GM23338 (cell line): Measurements from ENCODE around the gene OCEL1.

ENCODE experiments used
- CREB1 ChIP-seq: fragments of 250-450 bp; sonication (Bioruptor Pico); IDR thresholded peaks from 2 replicates; pipeline ENCODE4 v1.5.0; 2020; ENCODE audit warnings: low read depth, mild to moderate bottlenecking, moderate library complexity
- CTCF ChIP-seq, 2 experiments: fragments of 200-600 bp in 1 of 2; sonication (generic) in 1 of 2; conservative IDR thresholded peaks; 2 replicates each; pipeline versions ENCODE4 v1.5.1 to v1.6.1; 2016 to 2017; ENCODE audit warnings: antibody characterized with exemption in 2 of 2, low read depth in 2 of 2, mild to moderate bottlenecking in 2 of 2, moderate library complexity in 1 of 2
- ETS1 ChIP-seq: IDR thresholded peaks from 2 replicates; pipeline ENCODE4 v1.6.1; 2016; ENCODE audit warnings: antibody characterized with exemption
- EZH2 ChIP-seq: fragments of 200-600 bp; sonication (generic); IDR thresholded peaks from one replicate; pipeline ENCODE4 v1.8.0; 2017; ENCODE audit warnings: antibody characterized with exemption, mild to moderate bottlenecking, low read depth; ENCODE audit not compliant: unreplicated experiment
- EZH2phosphoT487 ChIP-seq: fragments of 200-600 bp; sonication (generic); IDR thresholded peaks from one replicate; pipeline ENCODE4 v1.8.1; 2018; ENCODE audit warnings: antibody characterized with exemption; ENCODE audit not compliant: unreplicated experiment
- JUNB ChIP-seq: IDR thresholded peaks from one replicate; pipeline ENCODE4 v1.6.1; 2016; ENCODE audit warnings: antibody characterized with exemption; ENCODE audit not compliant: unreplicated experiment
- NANOG ChIP-seq: IDR thresholded peaks from 2 replicates; pipeline ENCODE4 v1.6.1; 2016; ENCODE audit warnings: antibody characterized with exemption, borderline replicate concordance
- POLR2AphosphoS5 ChIP-seq: IDR thresholded peaks from 2 replicates; pipeline ENCODE4 v1.6.1; 2016; ENCODE audit warnings: antibody characterized with exemption, low read depth
- REST ChIP-seq: IDR thresholded peaks from one replicate; pipeline ENCODE4 v1.6.1; 2018; ENCODE audit warnings: antibody characterized with exemption; ENCODE audit not compliant: unreplicated experiment
- ZNF114 ChIP-seq: fragments of 250-450 bp; sonication (Bioruptor Pico); IDR thresholded peaks from 2 replicates; pipeline ENCODE4 v1.5.0; 2020; ENCODE audit warnings: mild to moderate bottlenecking, moderate library complexity
- ZNF331 ChIP-seq: fragments of 250-450 bp; sonication (Bioruptor Pico); IDR thresholded peaks from 2 replicates; pipeline ENCODE4 v1.5.0; 2020; ENCODE audit warnings: low read depth, mild to moderate bottlenecking, moderate library complexity

- TF ChIP-seq REST (no peak), EZH2 (no peak), CTCF (conservative IDR thresholded peaks at IDR 0.05; ENCODE audit: low read depth in 2 of 2) (no peak), ZNF114 (CRISPR knock-in tag) (no peak), POLR2AphosphoS5 (no peak), NANOG (no peak), ETS1 (no peak), CREB1 (CRISPR knock-in tag) (no peak), EZH2phosphoT487 (no peak), JUNB (no peak), ZNF331 (CRISPR knock-in tag) (no peak)
Measured at GRCh38 chr19:17243830-17244617, 18.0 kb downstream of the OCEL1 start.
